ENCODE data around the gene SMIM24.
"Not testable (repeated sequence)": the region's sequence is repeated elsewhere in the genome, so short reads cannot be mapped to it uniquely, and the experiment has no call there.

Gene SMIM24

GRCh38 chr19:3440082-3440481, 40.2 kb downstream of the SMIM24 start:
- in situ Hi-C loops (cut with HindIII; ENCODE audit: low sequenced_read_pairs): no loop called here

- in situ Hi-C loops (cut with HindIII; ENCODE audit: low sequenced_read_pairs): no loop called here
Measured at GRCh38 chr19:3434630-3435553, 45.4 kb downstream of the SMIM24 start.

GRCh38 chr19:3433805-3434540, 46.4 kb downstream of the SMIM24 start:
- in situ Hi-C loops (cut with HindIII; ENCODE audit: low sequenced_read_pairs): no loop called here

GRCh38 chr19:3433313-3433712, 47.0 kb downstream of the SMIM24 start:
- in situ Hi-C loops (cut with HindIII; ENCODE audit: low sequenced_read_pairs): no loop called here

- in situ Hi-C loops (cut with HindIII; ENCODE audit: low sequenced_read_pairs): no loop called here
Measured at GRCh38 chr19:3431760-3432397, 48.4 kb downstream of the SMIM24 start.

- in situ Hi-C loops (cut with HindIII; ENCODE audit: low sequenced_read_pairs): not testable (repeated sequence)
Measured at GRCh38 chr19:3430366-3430680, 50.0 kb downstream of the SMIM24 start.

GRCh38 chr19:3426433-3426832, 53.9 kb downstream of the SMIM24 start:
- in situ Hi-C loops (cut with HindIII; ENCODE audit: low sequenced_read_pairs): no loop called here
